Spleen (tissue), 7 donors: ENCODE results near the gene LRRC51.
A peak's percentile ranks its signal among the peaks of the same experiment; 100 is the strongest.

Experiments used
- CTCF ChIP-seq, 11 experiments: fragments of 200-600 bp in 7 of 11; fragments of 450-650 bp in 4 of 11; sonication (generic) in 4 of 11; IDR thresholded peaks in 8 of 11; conservative IDR thresholded peaks in 3 of 11; 1 replicate in 7 of 11; 2 replicates in 4 of 11; pipeline versions ENCODE4 v1.4.0 to v1.8.0; 2016 to 2021; ENCODE audit warnings: antibody characterized with exemption in 11 of 11, inconsistent platforms in 4 of 11, mild to moderate bottlenecking in 1 of 11
- POLR2A ChIP-seq, 3 donors: fragments of 450-650 bp; IDR thresholded peaks; one replicate each; pipeline ENCODE4 v1.5.1; 2017; ENCODE audit warnings: antibody characterized with exemption in 3 of 3, mild to moderate bottlenecking in 1 of 3
- POLR2AphosphoS5 ChIP-seq, 3 donors: sonication (generic); formaldehyde crosslinking; IDR thresholded peaks; one replicate each; pipeline ENCODE4 v1.5.1; 2017; ENCODE audit warnings: antibody characterized with exemption in 3 of 3
- donor health status: DM: no; HTN: no; CAD: no; lungs with moderate emphysema.
- donor health status: DM: no; HTN: no; CAD: no.
- donor health status: DM: no; HTN: no; CAD: no.

GRCh38 chr11:72038491-72038890, 42.2 kb upstream of the LRRC51 start:
- TF ChIP-seq CTCF (IDR thresholded peaks at IDR 0.05 in 8 of 11, conservative IDR thresholded peaks at IDR 0.05 in 3 of 11) (no peak), POLR2A (IDR thresholded peaks at IDR 0.05) (no peak), POLR2AphosphoS5 (IDR thresholded peaks at IDR 0.05) (peak in 2 of 3 donors; percentile 32 to 35)
